HG03442 (cell line): ENCODE results near the gene DLG5.

ENCODE experiments used
- ATAC-seq: cut with Tn5 transposase; IDR thresholded peaks from one replicate; pipeline ENCODE4 v1.9.1; 2021; ENCODE audit warnings: mild to moderate bottlenecking, moderate library complexity; ENCODE audit not compliant: unreplicated experiment

The DLG5 gene

GRCh38 chr10:77844713-77845445 is 81.7 kb downstream of the DLG5 start:
- no peak for ATAC-seq

- ATAC-seq, result no peak
Measured at GRCh38 chr10:77844177-77844576, 82.4 kb downstream of the DLG5 start.

GRCh38 chr10:77843264-77843663 is 83.3 kb downstream of the DLG5 start:
- ATAC-seq, result no peak

- ATAC-seq, result no peak
Measured at GRCh38 chr10:77842652-77843212, 83.8 kb downstream of the DLG5 start.

GRCh38 chr10:77841711-77842375 is 84.7 kb downstream of the DLG5 start:
- ATAC-seq, result no peak

GRCh38 chr10:77840636-77841035 is 85.9 kb downstream of the DLG5 start:
- no peak for ATAC-seq

GRCh38 chr10:77837925-77838595 is 88.5 kb downstream of the DLG5 start:
- ATAC-seq, result no peak

- ATAC-seq, result peak; percentile 98
Measured at GRCh38 chr10:77837248-77837924, 89.2 kb downstream of the DLG5 start.

GRCh38 chr10:77836299-77836820 is 90.2 kb downstream of the DLG5 start:
- no peak for ATAC-seq

GRCh38 chr10:77835669-77836086 is 90.9 kb downstream of the DLG5 start:
- no peak for ATAC-seq

GRCh38 chr10:77834943-77835668 is 91.4 kb downstream of the DLG5 start:
- ATAC-seq, result no peak

- no peak for ATAC-seq
Measured at GRCh38 chr10:77834540-77834939, 92.0 kb downstream of the DLG5 start.

GRCh38 chr10:77833792-77834191 is 92.8 kb downstream of the DLG5 start:
- ATAC-seq, result no peak

- no peak for ATAC-seq
Measured at GRCh38 chr10:77833225-77833624, 93.3 kb downstream of the DLG5 start.

GRCh38 chr10:77832238-77832637 is 94.3 kb downstream of the DLG5 start:
- no peak for ATAC-seq

- ATAC-seq, result no peak
Measured at GRCh38 chr10:77829356-77829755, 97.2 kb downstream of the DLG5 start.

- no peak for ATAC-seq
Measured at GRCh38 chr10:77828377-77828776, 98.2 kb downstream of the DLG5 start.

- no peak for ATAC-seq
Measured at GRCh38 chr10:77827366-77827765, 99.2 kb downstream of the DLG5 start.

GRCh38 chr10:77825965-77826364 is 100.6 kb downstream of the DLG5 start:
- ATAC-seq, result no peak

- ATAC-seq, result no peak
Measured at GRCh38 chr10:77824908-77825307, 101.6 kb downstream of the DLG5 start.
